Measurements from ENCODE around the gene PARVA. TPM values are rescaled to one million over a fixed set of nuclear protein-coding genes. Genes with fewer than 3 reads are reported as not detected.

PARVA gene
- total RNA-seq, 1 experiment from 2014 or later, result 29.1 TPM

DNA sequence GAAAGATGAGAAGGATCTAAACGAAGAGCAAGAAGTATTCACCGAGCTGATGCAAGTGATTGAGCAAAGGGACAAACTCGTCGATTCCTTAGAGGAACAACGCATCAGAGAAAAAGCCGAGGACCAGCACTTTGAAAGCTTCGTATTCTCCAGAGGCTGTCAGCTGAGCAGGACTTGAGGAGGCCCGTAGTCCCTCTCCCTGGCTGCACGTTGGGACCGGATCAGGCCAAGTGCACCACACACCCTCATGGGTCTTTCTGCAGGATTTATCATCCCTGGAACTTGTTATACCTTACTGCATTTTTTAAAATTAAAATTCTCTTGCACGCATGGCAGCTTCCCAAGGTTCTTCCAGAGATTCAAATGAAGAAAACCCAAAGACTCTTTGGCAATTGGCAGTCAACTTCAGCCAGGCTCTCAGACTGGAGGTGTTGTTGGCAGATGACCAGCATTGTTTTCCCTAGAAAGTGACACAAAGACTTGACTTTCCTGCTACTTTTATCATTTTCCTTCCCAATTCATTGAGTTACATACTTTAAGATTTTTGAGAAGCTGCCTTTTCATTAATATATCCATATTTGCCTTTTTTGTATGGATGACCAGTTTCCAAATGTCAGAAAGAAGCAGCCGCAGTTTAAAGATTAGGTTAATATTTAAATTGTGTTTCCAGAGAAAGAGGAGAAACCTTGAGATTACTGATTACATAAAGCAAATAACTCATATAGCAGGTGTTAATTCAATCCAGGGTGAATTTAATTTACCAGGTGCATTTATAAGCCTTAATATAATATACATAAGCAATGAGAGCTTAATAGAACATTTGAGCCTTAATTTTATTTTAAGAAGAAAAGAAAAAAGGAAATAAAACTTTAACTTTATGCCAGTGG is 18.8 kb upstream of the PARVA start:
- no peak for DNase-seq (ENCODE audit: low read depth, low spot score)
- Histone ChIP-seq H3K36me3 (ENCODE audit: control insufficient read depth, insufficient read depth, low read length) (no peaks in the 10 kb centered on the region), H3K4me3 (ENCODE audit: low read depth in 2 of 2, low read length in 2 of 2) (no peak overlapping the region), H3K27ac (ENCODE audit: low read length) (no peak overlapping the region), H3K4me1 (ENCODE audit: control insufficient read depth, insufficient read depth, low read length) (no peaks in the 10 kb centered on the region), H3K27me3 (ENCODE audit: control insufficient read depth, insufficient read depth, low read length) (0 out of 2 replicates have a peak, but pooled peaks cover 2% of the 10 kb centered on the region), H3K9me3 (ENCODE audit: control insufficient read depth, insufficient read depth, low read depth, low read length) (no peaks in the 10 kb centered on the region)
- CTCF ChIA-PET, result interaction anchor here (0.8 kb wide), 1 partner anchor 70 kb away, joined by 3 read pairs; no protein-coding TSS in a partner anchor
- in situ Hi-C loops (cut with HindIII; ENCODE audit: low pct_unique_long_range_greater_than_20kb, low sequenced_read_pairs), result no loop called here
- TF ChIP-seq, protein P1, sequence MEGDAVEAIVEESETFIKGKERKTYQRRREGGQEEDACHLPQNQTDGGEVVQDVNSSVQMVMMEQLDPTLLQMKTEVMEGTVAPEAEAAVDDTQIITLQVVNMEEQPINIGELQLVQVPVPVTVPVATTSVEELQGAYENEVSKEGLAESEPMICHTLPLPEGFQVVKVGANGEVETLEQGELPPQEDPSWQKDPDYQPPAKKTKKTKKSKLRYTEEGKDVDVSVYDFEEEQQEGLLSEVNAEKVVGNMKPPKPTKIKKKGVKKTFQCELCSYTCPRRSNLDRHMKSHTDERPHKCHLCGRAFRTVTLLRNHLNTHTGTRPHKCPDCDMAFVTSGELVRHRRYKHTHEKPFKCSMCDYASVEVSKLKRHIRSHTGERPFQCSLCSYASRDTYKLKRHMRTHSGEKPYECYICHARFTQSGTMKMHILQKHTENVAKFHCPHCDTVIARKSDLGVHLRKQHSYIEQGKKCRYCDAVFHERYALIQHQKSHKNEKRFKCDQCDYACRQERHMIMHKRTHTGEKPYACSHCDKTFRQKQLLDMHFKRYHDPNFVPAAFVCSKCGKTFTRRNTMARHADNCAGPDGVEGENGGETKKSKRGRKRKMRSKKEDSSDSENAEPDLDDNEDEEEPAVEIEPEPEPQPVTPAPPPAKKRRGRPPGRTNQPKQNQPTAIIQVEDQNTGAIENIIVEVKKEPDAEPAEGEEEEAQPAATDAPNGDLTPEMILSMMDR (IDR thresholded peaks at IDR 0.05), result no peak
- TF ChIP-seq, protein P2, sequence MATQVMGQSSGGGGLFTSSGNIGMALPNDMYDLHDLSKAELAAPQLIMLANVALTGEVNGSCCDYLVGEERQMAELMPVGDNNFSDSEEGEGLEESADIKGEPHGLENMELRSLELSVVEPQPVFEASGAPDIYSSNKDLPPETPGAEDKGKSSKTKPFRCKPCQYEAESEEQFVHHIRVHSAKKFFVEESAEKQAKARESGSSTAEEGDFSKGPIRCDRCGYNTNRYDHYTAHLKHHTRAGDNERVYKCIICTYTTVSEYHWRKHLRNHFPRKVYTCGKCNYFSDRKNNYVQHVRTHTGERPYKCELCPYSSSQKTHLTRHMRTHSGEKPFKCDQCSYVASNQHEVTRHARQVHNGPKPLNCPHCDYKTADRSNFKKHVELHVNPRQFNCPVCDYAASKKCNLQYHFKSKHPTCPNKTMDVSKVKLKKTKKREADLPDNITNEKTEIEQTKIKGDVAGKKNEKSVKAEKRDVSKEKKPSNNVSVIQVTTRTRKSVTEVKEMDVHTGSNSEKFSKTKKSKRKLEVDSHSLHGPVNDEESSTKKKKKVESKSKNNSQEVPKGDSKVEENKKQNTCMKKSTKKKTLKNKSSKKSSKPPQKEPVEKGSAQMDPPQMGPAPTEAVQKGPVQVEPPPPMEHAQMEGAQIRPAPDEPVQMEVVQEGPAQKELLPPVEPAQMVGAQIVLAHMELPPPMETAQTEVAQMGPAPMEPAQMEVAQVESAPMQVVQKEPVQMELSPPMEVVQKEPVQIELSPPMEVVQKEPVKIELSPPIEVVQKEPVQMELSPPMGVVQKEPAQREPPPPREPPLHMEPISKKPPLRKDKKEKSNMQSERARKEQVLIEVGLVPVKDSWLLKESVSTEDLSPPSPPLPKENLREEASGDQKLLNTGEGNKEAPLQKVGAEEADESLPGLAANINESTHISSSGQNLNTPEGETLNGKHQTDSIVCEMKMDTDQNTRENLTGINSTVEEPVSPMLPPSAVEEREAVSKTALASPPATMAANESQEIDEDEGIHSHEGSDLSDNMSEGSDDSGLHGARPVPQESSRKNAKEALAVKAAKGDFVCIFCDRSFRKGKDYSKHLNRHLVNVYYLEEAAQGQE (IDR thresholded peaks at IDR 0.05; ENCODE audit: insufficient read depth in 1 of 2, low read depth in 2 of 2, low read length in 1 of 2), result no peak
- TF ChIP-seq SIN3A (IDR thresholded peaks at IDR 0.05; ENCODE audit: borderline replicate concordance, insufficient read depth, low read depth, low read length) (no peak), TCF7L2 (IDR thresholded peaks at IDR 0.05; ENCODE audit: low read depth, low read length) (no peak), POLR2AphosphoS5 (IDR thresholded peaks at IDR 0.05; ENCODE audit: low read depth, low read length) (no peak)
- intact Hi-C loops (cut with micrococcal nuclease; ENCODE audit: unreplicated experiment), result no loop called here
- ATAC-seq, result no peak
- no TSS peak for BruUV-seq (replicated peaks)
- POLR2A ChIA-PET, result no interaction called here

DNA sequence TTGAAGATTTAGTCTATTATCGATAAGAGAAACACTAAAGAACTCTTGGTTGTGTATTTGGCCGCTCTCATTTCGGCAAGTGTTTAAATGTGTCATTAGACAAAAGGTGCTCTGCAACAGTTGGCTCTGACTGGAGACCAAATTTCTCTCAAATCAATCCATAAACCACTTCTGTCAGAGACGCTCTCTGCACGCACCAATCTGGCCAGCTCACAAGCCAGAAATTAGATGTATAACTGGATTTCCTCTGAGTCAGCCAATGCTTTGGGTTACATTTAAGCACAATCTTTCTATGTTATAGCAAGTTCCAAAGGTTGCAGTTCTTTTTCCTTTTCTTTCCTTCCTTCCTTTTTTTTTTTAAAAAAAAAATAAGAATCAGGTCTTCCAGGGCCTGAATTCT is 17.6 kb upstream of the PARVA start:
- H3K27ac ChIP-seq (ENCODE audit: low read length), result no peak overlapping the region
- no peak for ATAC-seq
- 0 out of 2 replicates have a peak, but pooled peaks cover 2% of the 10 kb centered on the region for H3K27me3 ChIP-seq (ENCODE audit: control insufficient read depth, insufficient read depth, low read length)
- no peak overlapping the region for H3K4me3 ChIP-seq (ENCODE audit: low read depth in 2 of 2, low read length in 2 of 2)
- TF ChIP-seq POLR2AphosphoS5 (IDR thresholded peaks at IDR 0.05; ENCODE audit: low read depth, low read length), result no peak
- no peak for TF ChIP-seq TCF7L2 (IDR thresholded peaks at IDR 0.05; ENCODE audit: low read depth, low read length)
- TF ChIP-seq, protein P1 (IDR thresholded peaks at IDR 0.05), result no peak
- TF ChIP-seq SIN3A (IDR thresholded peaks at IDR 0.05; ENCODE audit: borderline replicate concordance, insufficient read depth, low read depth, low read length), result no peak
- TF ChIP-seq, protein P2 (IDR thresholded peaks at IDR 0.05; ENCODE audit: insufficient read depth in 1 of 2, low read depth in 2 of 2, low read length in 1 of 2), result no peak
- intact Hi-C loops (cut with micrococcal nuclease; ENCODE audit: unreplicated experiment) (no loop called here), in situ Hi-C loops (cut with HindIII; ENCODE audit: low pct_unique_long_range_greater_than_20kb, low sequenced_read_pairs) (no loop called here)
- no peaks in the 10 kb centered on the region for H3K9me3 ChIP-seq (ENCODE audit: control insufficient read depth, insufficient read depth, low read depth, low read length)
- ChIA-PET CTCF (no interaction called here), POLR2A (interaction anchor here (0.6 kb wide), 1 partner anchor 1828 kb away, joined by 3 read pairs; no protein-coding TSS in a partner anchor)
- no TSS peak for BruUV-seq (replicated peaks)
- no peaks in the 10 kb centered on the region for H3K36me3 ChIP-seq (ENCODE audit: control insufficient read depth, insufficient read depth, low read length)
- no peaks in the 10 kb centered on the region for H3K4me1 ChIP-seq (ENCODE audit: control insufficient read depth, insufficient read depth, low read length)
- no peak for DNase-seq (ENCODE audit: low read depth, low spot score)

All from Panc1 (cell line).